Retinal pigment epithelial cell (primary cell): ENCODE measurements around the gene HOXD9.

ENCODE experiments used
- DNase-seq: peaks from one replicate; pipeline ENCODE4 v3.0.0-alpha.2; 2010; ENCODE audit warnings: low read depth
- H3K4me3 ChIP-seq: 2 replicates; pipeline ENCODE4 v1.5.1; 2011; ENCODE audit warnings: mild to moderate bottlenecking, low read length, control low read depth, moderate library complexity
- CTCF ChIP-seq: conservative IDR thresholded peaks from 2 replicates; pipeline ENCODE4 v1.5.1; 2011; ENCODE audit warnings: low read depth, low read length, control low read depth, inconsistent platforms

The HOXD9 gene

GRCh38 chr2:176152350-176153181, 30.0 kb downstream of the HOXD9 start:
- no peak for DNase-seq
- H3K4me3 ChIP-seq, result no peak overlapping the region
- TF ChIP-seq CTCF, result no peak

DNA sequence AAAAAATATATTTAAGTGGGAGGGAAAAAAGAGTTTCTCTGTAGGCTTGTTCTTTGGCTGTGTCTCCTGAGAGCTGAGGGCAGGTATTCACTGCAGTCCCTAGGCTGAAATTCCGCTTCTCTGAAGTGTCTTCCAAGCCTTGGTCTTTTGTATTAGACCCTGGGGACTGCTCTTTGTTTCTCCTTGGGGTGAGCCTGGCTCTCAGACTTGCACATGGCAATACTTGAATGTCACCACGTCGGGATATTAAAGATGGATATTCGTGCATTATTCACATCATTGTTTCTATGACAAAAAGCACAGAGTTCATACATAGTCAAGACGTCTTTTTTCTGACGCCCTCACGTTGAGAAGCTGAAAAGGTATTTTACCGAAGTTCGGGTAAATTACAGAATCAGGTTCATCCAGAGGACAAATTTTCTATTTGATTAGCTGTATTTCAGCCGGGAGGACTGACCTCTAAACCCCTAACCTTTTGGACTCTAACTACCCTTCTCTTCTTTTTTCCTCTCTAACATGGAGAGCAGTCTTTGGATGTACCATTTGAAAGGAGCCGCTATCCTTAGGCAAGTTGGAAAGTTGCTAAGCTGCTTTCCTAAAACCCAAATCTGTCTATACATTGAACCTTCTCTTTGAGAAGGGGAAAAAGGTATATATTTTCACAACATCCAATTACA, 32.2 kb downstream of the HOXD9 start:
- no peak overlapping the region for H3K4me3 ChIP-seq
- no peak for DNase-seq
- no peak for TF ChIP-seq CTCF

- H3K4me3 ChIP-seq, result no peak overlapping the region
- no peak for TF ChIP-seq CTCF
- no peak for DNase-seq
These were observed 33.0 kb downstream of the HOXD9 start for GRCh38 chr2:176155356-176156044.

GRCh38 chr2:176156301-176156806, 33.8 kb downstream of the HOXD9 start:
- H3K4me3 ChIP-seq, result no peak overlapping the region
- no peak for TF ChIP-seq CTCF
- DNase-seq, result no peak

- DNase-seq, result no peak
- H3K4me3 ChIP-seq, result no peak within 1 kb of the TSS
- no peak for TF ChIP-seq CTCF
These were observed 34.4 kb downstream of the HOXD9 start, which contains the start of gene HOXD3 for GRCh38 chr2:176156807-176157498. Gene HOXD3, plus strand, starts transcription at chr2:176157307. Its CDS starts 11,808 bp downstream, at chr2:176169115.

DNA sequence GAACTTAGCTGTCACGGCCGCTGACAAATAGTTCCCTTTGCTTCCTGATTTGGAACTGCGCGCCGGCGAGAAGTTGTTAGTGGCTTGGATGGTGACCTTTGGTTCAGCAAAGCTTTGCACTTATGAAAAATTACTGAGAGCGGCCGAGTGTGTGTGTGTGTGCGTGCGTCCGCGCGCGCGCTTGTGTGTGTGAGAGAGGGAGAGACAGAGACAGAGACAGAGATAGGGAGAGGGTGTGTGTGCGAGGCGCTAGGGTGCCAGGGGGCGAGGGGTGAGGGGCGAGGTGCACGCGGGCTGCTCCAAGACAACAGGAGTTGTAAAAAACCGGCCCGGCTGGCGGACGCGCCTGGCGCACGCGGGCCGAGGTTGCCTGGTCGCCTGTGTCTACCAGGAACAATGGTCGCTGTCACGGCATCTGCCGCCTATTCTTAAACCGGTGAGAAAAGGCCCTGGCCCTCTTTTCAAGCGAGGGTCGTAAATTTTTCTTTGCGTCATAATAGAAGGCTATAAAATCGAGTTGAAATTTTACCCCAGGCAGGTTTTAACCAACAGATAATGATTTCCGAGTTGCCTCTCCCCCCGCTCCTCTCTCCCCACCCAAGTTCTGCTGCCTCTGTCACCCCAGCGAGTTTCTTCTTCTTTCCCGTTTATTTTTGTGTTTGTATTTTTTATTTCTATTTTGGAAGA, 35.1 kb downstream of the HOXD9 start:
- no peak for DNase-seq
- H3K4me3 ChIP-seq, result no peak overlapping the region
- TF ChIP-seq CTCF, result no peak
